WERI-Rb-1 (cell line): ENCODE measurements around the gene MME.

Experiments
- DNase-seq: peaks from one replicate; pipeline ENCODE4 v3.0.0-alpha.2; 2020
- H3K27ac ChIP-seq: fragments of 250-450 bp; sonication (Bioruptor Pico); 2 replicates; pipeline ENCODE4 v1.5.1; 2020; ENCODE audit warnings: mild to moderate bottlenecking, moderate library complexity
- H3K27me3 ChIP-seq: fragments of 250-450 bp; sonication (Bioruptor Pico); 2 replicates; pipeline ENCODE4 v1.5.1; 2021; ENCODE audit warnings: mild to moderate bottlenecking, low read depth, moderate library complexity; ENCODE audit not compliant: insufficient read depth, severe bottlenecking
- H3K36me3 ChIP-seq: fragments of 250-450 bp; sonication (Bioruptor Pico); 2 replicates; pipeline ENCODE4 v1.5.1; 2020; ENCODE audit warnings: mild to moderate bottlenecking, moderate library complexity
- H3K4me3 ChIP-seq: 2 replicates; pipeline ENCODE4 v1.5.1; 2011; ENCODE audit warnings: low read depth, mild to moderate bottlenecking, control low read depth, low read length
- H3K9me3 ChIP-seq: fragments of 250-450 bp; sonication (Bioruptor Pico); 2 replicates; pipeline ENCODE4 v1.5.1; 2021; ENCODE audit warnings: mild to moderate bottlenecking, moderate library complexity; ENCODE audit not compliant: severe bottlenecking
- TF ChIP-seq, protein P1 (sequence below): IDR thresholded peaks from 2 replicates; pipeline ENCODE4 v1.5.1; 2011; ENCODE audit warnings: low read depth, mild to moderate bottlenecking, control low read depth, inconsistent platforms, low read length

The MME gene

DNA sequence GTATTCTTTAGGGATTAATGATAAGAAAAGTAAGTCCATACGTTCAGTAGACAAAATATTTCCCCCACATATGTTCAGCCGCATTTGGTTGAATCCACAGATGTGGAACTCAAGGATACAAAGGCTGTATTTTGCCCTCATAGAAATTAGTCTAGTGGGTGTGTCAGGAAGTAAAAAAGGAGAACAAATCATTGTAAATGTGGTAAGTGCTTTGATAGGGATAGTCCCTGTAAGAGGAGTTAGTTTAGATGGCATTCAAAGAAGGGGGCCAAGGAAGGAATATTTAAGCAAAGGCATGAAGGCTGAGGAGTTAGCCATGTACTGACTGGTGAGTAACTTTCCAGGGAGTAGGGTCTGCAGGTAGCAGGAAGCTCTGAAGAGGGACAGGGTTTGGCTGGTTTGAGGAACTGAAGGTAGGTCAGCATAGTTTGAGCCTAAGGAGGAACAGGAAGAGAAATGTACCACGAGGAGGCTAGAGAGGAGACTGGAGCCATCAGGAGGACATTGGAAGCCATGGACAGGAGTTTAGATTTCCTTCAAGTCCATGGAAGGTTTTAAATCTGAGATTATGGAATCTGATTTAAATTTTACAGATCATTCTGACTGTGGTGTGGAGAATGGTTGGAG lies 98.8 kb downstream of the MME start:
- H3K4me3 ChIP-seq: no peak overlapping the region
- no peaks in the 10 kb centered on the region for H3K36me3 ChIP-seq
- H3K27me3 ChIP-seq: no peaks in the 10 kb centered on the region
- no peak for DNase-seq
- H3K27ac ChIP-seq: no peak overlapping the region
- TF ChIP-seq, protein P1, sequence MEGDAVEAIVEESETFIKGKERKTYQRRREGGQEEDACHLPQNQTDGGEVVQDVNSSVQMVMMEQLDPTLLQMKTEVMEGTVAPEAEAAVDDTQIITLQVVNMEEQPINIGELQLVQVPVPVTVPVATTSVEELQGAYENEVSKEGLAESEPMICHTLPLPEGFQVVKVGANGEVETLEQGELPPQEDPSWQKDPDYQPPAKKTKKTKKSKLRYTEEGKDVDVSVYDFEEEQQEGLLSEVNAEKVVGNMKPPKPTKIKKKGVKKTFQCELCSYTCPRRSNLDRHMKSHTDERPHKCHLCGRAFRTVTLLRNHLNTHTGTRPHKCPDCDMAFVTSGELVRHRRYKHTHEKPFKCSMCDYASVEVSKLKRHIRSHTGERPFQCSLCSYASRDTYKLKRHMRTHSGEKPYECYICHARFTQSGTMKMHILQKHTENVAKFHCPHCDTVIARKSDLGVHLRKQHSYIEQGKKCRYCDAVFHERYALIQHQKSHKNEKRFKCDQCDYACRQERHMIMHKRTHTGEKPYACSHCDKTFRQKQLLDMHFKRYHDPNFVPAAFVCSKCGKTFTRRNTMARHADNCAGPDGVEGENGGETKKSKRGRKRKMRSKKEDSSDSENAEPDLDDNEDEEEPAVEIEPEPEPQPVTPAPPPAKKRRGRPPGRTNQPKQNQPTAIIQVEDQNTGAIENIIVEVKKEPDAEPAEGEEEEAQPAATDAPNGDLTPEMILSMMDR: no peak
- H3K9me3 ChIP-seq: no peaks in the 10 kb centered on the region

DNA sequence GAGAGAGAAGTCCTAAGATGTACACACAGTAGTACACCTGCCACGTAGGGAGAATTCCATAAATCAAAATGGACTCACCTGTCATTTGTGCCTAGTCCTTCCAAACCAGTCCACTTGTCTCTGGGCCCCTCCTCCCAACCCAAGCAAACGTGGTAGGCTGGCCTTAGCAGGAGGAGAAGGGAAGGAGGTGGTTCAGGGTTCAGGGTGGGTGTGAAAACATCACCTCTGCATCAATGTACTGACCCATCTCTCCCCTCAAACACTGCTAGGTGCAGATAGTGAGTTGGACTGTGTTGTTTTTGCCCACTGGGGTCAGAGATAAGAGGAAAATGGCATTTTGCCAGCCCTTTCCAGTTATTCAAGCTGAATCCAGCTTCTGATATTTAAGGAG lies 99.3 kb downstream of the MME start:
- Histone ChIP-seq H3K9me3 (no peaks in the 10 kb centered on the region), H3K27me3 (no peaks in the 10 kb centered on the region), H3K27ac (no peak overlapping the region), H3K36me3 (no peaks in the 10 kb centered on the region), H3K4me3 (no peak overlapping the region)
- TF ChIP-seq, protein P1: no peak
- DNase-seq: no peak

DNA sequence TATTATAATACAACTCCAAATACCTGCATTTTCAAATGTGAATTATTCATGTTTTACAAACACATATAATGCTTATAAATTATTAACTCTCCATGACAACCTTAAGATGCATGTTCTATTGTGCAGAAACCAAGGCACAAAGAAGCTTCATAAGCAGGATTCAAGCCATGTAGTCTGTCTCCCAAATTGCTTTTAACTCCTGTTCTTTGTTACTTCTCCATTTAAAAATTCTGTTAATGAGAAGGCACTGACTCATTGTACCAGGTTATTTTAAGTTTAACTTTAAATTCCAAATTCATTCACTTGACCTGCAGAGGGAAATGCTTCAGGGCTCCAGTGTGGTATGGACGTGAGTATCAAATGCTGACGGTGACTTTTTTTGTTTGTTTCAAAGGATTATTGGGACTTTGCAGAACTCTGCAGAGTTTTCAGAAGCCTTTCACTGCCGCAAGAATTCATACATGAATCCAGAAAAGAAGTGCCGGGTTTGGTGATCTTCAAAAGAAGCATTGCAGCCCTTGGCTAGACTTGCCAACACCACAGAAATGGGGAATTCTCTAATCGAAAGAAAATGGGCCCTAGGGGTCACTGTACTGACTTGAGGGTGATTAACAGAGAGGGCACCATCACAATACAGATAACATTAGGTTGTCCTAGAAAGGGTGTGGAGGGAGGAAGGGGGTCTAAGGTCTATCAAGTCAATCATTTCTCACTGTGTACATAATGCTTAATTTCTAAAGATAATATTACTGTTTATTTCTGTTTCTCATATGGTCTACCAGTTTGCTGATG lies 100.0 kb downstream of the MME start:
- Histone ChIP-seq H3K36me3 (no peaks in the 10 kb centered on the region), H3K27ac (no peak overlapping the region)

DNA sequence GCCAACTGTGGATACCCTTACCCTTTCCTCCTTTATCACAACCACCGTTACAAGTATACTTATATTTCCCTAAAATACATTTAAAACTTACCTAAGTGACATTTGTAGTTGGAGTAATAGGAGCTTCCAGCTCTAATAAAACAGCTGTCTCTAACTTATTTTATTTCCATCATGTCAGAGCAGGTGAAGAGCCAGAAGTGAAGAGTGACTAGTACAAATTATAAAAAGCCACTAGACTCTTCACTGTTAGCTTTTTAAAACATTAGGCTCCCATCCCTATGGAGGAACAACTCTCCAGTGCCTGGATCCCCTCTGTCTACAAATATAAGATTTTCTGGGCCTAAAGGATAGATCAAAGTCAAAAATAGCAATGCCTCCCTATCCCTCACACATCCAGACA lies 102.3 kb downstream of the MME start:
- H3K27me3 ChIP-seq: no peaks in the 10 kb centered on the region
- TF ChIP-seq, protein P1: no peak
- H3K36me3 ChIP-seq: no peaks in the 10 kb centered on the region
- H3K4me3 ChIP-seq: no peak overlapping the region
- H3K9me3 ChIP-seq: no peaks in the 10 kb centered on the region
- DNase-seq: no peak
- H3K27ac ChIP-seq: no peak overlapping the region

More for the DNA sequence above, 100.0 kb downstream of the MME start:
- no peaks in the 10 kb centered on the region for H3K27me3 ChIP-seq
- no peak overlapping the region for H3K4me3 ChIP-seq
- no peaks in the 10 kb centered on the region for H3K9me3 ChIP-seq
- TF ChIP-seq, protein P1: no peak
- no peak for DNase-seq

DNA sequence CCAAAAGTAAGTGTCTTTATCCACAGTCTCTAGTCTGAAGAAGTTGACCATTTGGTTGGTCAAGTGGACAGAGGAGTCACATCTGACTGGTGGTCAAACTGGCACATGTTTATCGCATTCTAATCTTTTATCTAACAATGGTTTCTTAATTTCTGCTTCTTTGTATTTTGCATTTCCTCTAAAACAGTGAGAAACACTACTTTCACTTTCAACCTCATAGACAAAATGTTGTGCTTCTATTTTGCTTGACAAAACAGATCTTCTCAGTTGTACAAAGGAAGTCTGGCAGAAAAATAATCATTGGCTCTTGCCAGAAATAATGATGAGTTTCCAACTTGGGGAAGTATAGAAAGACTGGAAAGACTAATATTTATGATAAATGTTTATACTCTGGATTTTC lies 103.9 kb downstream of the MME start:
- Histone ChIP-seq H3K27me3 (no peaks in the 10 kb centered on the region), H3K27ac (no peak overlapping the region), H3K9me3 (no peaks in the 10 kb centered on the region), H3K4me3 (no peak overlapping the region), H3K36me3 (no peaks in the 10 kb centered on the region)
- TF ChIP-seq, protein P1: no peak
- no peak for DNase-seq
